DMS 273 (cell line): ENCODE data around the gene LCE2C.

Experiments used
- DNase-seq: peaks from one replicate; lab custom pipeline; 2025; ENCODE audit not compliant: unreplicated experiment; lab: John Stamatoyannopoulos, UW

The LCE2C gene

DNA sequence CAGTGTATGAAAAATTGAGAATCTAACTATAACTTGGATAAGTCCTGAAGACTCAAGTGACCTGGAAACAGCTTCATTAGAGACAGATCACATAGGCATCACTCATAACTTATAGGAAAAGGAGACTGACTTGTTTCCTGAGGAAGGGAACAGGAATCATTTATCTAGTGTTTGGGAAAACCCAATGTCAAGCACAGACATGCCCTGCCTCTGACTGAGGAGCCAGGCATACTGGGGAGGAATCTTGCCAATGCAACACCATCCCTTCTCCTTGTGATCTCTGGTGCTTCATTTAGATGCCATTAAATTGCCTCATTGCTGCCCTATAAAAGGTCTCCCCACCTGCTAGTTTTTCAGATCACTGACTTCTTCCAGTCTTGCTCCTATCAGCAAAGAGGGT is 43.2 kb downstream of the LCE2C start:
- no peak for DNase-seq

DNA sequence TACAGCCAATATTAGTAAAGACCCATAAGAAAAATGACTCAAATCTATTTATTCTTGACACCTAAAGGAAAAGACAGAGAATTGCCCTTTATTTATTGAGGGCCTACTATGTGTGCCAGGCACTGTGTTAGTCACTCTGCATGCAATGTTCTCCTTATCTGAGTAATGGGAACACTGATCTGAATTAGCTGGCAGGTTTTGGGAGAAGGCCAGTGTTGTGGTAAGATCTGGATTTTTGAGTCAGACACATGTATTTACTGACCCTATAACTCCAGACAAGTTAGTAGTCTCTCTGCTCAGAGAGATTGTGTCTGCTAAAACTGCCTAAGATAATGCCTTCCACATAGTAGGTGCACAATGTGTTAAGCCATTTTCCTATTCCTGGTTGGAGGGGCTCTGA is 50.2 kb downstream of the LCE2C start:
- DNase-seq: no peak
